Measurements from ENCODE around the gene CD247. TPM values are rescaled to one million over a fixed set of nuclear protein-coding genes. Genes with fewer than 3 reads are reported as not detected.

Gene CD247
- total and polyA plus RNA-seq, 9 of the 15 experiments (the other 6 are each of a cell fraction or from before 2014, with no cell fraction given): 0.08 to 0.42 (median 0.28) TPM; not detected in 5

DNA sequence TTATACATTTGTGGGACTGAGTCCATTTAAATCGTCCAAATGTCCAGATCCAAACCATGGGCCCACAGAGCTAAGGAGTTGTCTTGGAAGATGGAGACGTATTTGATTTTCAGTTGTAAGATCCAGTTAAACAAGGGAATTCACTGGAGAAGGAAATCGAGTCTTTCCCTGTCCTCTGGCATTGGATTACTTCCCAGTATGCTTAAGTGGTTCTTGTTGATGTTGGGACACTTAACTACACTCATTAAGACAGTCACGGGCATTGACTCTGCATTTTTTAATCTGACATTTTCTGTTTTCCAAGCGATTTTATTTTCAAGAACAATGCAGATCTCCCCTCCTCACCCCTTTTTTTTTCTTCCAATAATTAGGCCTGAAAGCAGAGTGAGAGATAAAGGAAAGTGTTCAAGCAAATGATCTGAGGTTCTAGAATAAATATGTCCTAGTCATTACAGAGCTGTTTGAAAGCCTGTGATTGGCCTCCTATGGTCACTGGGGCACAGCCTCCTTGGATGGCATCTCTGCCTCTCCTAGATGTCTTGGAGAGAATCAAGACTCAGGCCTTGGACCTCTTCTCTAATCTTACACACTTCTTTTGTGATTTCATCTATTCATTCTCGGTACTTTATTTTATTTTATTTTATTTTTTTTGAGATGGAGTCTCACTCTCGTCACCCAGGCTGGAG, 48.9 kb downstream of the CD247 start:
- no TSS peak for BruUV-seq (replicated peaks)
- H3K9ac ChIP-seq (ENCODE audit: insufficient read depth in 1 of 2, low read depth in 2 of 2, low read length in 2 of 2): no peak overlapping the region
- H3K36me3 ChIP-seq (ENCODE audit: control insufficient read depth, insufficient read depth, low read length): no peaks in the 10 kb centered on the region
- no peaks in the 10 kb centered on the region for H3K79me2 ChIP-seq (ENCODE audit: control insufficient read depth, insufficient read depth, low read length)
- H4K20me1 ChIP-seq (replicated peaks; ENCODE audit: control insufficient read depth, insufficient read depth, low read length): 0 out of 2 replicates have a peak, but pooled peaks cover 4% of the 10 kb centered on the region
- intact Hi-C loops (cut with micrococcal nuclease) (loop anchor here (2.0 kb wide), 1 partner anchor 69 kb away; no protein-coding TSS in a partner anchor), in situ Hi-C loops (cut with MboI) (no loop called here)
- no peak overlapping the region for H3K4me2 ChIP-seq (ENCODE audit: insufficient read depth, low read length)
- no peak overlapping the region for H3K4me3 ChIP-seq
- H3K27ac ChIP-seq (ENCODE audit: extremely low read depth, low read depth, low read length): no peak overlapping the region
- DNase-seq (ENCODE audit: extremely low read depth in 1 of 4, low spot score in 3 of 4) (no peak), FAIRE-seq (no peak), ATAC-seq (no peak)
- no peaks in the 10 kb centered on the region for H3K9me1 ChIP-seq (ENCODE audit: control insufficient read depth, insufficient read depth, low read length)
- H3K4me1 ChIP-seq (replicated peaks in 1 of 2; ENCODE audit: control insufficient read depth in 2 of 2, insufficient read depth in 2 of 2, low read length in 2 of 2): peaks cover 0 to 11% of the 10 kb centered on the region in 2 experiments; a peak in 2 of 5 replicates
- H3K9me3 ChIP-seq (replicated peaks; ENCODE audit: control insufficient read depth, insufficient read depth, low read depth, low read length): no peaks in the 10 kb centered on the region
- H3K27me3 ChIP-seq (ENCODE audit: control insufficient read depth in 2 of 2, insufficient read depth in 2 of 2, low read length in 2 of 2): peaks cover 8 to 26% of the 10 kb centered on the region in 2 experiments
- ChIA-PET POLR2A (interaction anchor here (0.6 to 1.5 kb wide), 5 partner anchors 8 to 124 kb away, joined by 3 to 7 read pairs (median 3); no protein-coding TSS in a partner anchor), CTCF (ENCODE audit: low intra/inter-chr PET ratio) (no interaction called here)
- WGBS (ENCODE audit: insufficient coverage, low coverage, missing lambda C conversion rate): 12% methylated on average over 7 of the region's 7 CpGs
- no peak overlapping the region for H2AFZ ChIP-seq (ENCODE audit: low read depth, low read length)
- no peak for TF ChIP-seq CBX2 (IDR thresholded peaks at IDR 0.05; ENCODE audit: insufficient read depth, low read length, poor library complexity, severe bottlenecking)
- TF ChIP-seq MAFF (IDR thresholded peaks at IDR 0.05; ENCODE audit: low read length): no peak
- TF ChIP-seq NBN (IDR thresholded peaks at IDR 0.05; ENCODE audit: low read depth): no peak
- TF ChIP-seq, protein P1, sequence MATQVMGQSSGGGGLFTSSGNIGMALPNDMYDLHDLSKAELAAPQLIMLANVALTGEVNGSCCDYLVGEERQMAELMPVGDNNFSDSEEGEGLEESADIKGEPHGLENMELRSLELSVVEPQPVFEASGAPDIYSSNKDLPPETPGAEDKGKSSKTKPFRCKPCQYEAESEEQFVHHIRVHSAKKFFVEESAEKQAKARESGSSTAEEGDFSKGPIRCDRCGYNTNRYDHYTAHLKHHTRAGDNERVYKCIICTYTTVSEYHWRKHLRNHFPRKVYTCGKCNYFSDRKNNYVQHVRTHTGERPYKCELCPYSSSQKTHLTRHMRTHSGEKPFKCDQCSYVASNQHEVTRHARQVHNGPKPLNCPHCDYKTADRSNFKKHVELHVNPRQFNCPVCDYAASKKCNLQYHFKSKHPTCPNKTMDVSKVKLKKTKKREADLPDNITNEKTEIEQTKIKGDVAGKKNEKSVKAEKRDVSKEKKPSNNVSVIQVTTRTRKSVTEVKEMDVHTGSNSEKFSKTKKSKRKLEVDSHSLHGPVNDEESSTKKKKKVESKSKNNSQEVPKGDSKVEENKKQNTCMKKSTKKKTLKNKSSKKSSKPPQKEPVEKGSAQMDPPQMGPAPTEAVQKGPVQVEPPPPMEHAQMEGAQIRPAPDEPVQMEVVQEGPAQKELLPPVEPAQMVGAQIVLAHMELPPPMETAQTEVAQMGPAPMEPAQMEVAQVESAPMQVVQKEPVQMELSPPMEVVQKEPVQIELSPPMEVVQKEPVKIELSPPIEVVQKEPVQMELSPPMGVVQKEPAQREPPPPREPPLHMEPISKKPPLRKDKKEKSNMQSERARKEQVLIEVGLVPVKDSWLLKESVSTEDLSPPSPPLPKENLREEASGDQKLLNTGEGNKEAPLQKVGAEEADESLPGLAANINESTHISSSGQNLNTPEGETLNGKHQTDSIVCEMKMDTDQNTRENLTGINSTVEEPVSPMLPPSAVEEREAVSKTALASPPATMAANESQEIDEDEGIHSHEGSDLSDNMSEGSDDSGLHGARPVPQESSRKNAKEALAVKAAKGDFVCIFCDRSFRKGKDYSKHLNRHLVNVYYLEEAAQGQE (IDR thresholded peaks at IDR 0.05; ENCODE audit: borderline replicate concordance): no peak
- TF ChIP-seq, protein P1 (CRISPR knock-in tag; IDR thresholded peaks at IDR 0.05; ENCODE audit: low read depth): no peak
- no peak for TF ChIP-seq POLR2AphosphoS2 (IDR thresholded peaks at IDR 0.05; ENCODE audit: low read length)
- no peak for TF ChIP-seq HCFC1 (IDR thresholded peaks at IDR 0.05; ENCODE audit: low read depth, low read length)
- no peak for TF ChIP-seq MIER1 (IDR thresholded peaks at IDR 0.05; ENCODE audit: low read depth)
- TF ChIP-seq, protein P2, sequence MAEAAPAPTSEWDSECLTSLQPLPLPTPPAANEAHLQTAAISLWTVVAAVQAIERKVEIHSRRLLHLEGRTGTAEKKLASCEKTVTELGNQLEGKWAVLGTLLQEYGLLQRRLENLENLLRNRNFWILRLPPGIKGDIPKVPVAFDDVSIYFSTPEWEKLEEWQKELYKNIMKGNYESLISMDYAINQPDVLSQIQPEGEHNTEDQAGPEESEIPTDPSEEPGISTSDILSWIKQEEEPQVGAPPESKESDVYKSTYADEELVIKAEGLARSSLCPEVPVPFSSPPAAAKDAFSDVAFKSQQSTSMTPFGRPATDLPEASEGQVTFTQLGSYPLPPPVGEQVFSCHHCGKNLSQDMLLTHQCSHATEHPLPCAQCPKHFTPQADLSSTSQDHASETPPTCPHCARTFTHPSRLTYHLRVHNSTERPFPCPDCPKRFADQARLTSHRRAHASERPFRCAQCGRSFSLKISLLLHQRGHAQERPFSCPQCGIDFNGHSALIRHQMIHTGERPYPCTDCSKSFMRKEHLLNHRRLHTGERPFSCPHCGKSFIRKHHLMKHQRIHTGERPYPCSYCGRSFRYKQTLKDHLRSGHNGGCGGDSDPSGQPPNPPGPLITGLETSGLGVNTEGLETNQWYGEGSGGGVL (CRISPR knock-in tag; IDR thresholded peaks at IDR 0.05): no peak
